Ovary (tissue), 9 donors: ENCODE measurements around the gene TNRC6C. TPM values are rescaled to one million over a fixed set of nuclear protein-coding genes. Genes with fewer than 3 reads are reported as not detected.
"Not testable (repeated sequence)": the region's sequence is repeated elsewhere in the genome, so short reads cannot be mapped to it uniquely, and the experiment has no call there.

Experiments
- DNase-seq, 5 donors: peaks; one replicate each; pipeline ENCODE4 v3.0.0-alpha.2; 2019 to 2020
- H3K27ac ChIP-seq, 2 donors: fragments of 200-600 bp; one replicate each; pipeline versions ENCODE4 v1.5.1 to v1.8.0; 2019 to 2022
- H3K27me3 ChIP-seq: fragments of 200-600 bp; one replicate; pipeline ENCODE4 v1.8.0; 2022
- H3K36me3 ChIP-seq: fragments of 200-600 bp; sonication (generic); one replicate; pipeline ENCODE4 v1.5.1; 2019
- H3K4me1 ChIP-seq: one replicate; pipeline ENCODE4 v1.8.1; 2013; ENCODE audit warnings: mild to moderate bottlenecking, moderate library complexity; ENCODE audit not compliant: insufficient read depth
- H3K4me3 ChIP-seq: fragments of 200-600 bp; sonication (generic); one replicate; pipeline ENCODE4 v1.5.1; 2017
- H3K9me3 ChIP-seq, 2 donors: fragments of 200-600 bp in 1 of 2; sonication (generic) in 1 of 2; one replicate each; pipeline versions ENCODE4 v1.5.1 to v1.8.1; 2013 to 2019; ENCODE audit warnings: mild to moderate bottlenecking in 1 of 2, moderate library complexity in 1 of 2
- CTCF ChIP-seq, 3 donors: fragments of 450-650 bp in 2 of 3; fragments of 200-600 bp in 1 of 3; IDR thresholded peaks; one replicate each; pipeline versions ENCODE4 v1.5.1 to v1.8.0; 2016 to 2022; ENCODE audit warnings: antibody characterized with exemption in 3 of 3, mild to moderate bottlenecking in 1 of 3
- EP300 ChIP-seq: sonication (generic); formaldehyde crosslinking; IDR thresholded peaks from one replicate; pipeline ENCODE4 v1.6.1; 2017; ENCODE audit warnings: antibody characterized with exemption
- POLR2A ChIP-seq: fragments of 450-650 bp; IDR thresholded peaks from one replicate; pipeline ENCODE4 v1.6.1; 2017; ENCODE audit warnings: antibody characterized with exemption, mild to moderate bottlenecking, moderate library complexity
- WGBS, 3 donors: extraction: QIAGEN DNeasy Blood & Tissue Kit in 1 of 3; methylation state at CpG; one replicate each; pipeline versions ENCODE4 v1.1.5 to v1.1.7; 2013 to 2017; 5-methylcytosine and 5-hydroxymethylcytosine counted together
- intact Hi-C, 4 donors: fragments of 100-400 bp; cut with DNase I; formaldehyde crosslinking; loops; one replicate each; pipeline versions ENCODE4 v1.11.0 to v1.15.1; 2022 to 2023
- polyA plus RNA-seq, 2 donors: library from polyadenylated mRNA; stranded (reverse); fragments of 200-250 nt in 1 of 2; fragments of 350-450 nt in 1 of 2; fragmentation: Illumina TruSeq in 1 of 2; extraction: RNeasy Lipid Tissue Mini Kit (QIAGEN cat#74804) in 1 of 2; gene quantifications; one replicate each; pipeline ENCODE4 v1.2.3, GENCODE V29; 2013 to 2014
- total RNA-seq, 7 donors: library from RNA; depleted of rRNA in 2 of 7; stranded (reverse); fragments of >200 nt in 2 of 7; fragmentation: NEBNext Ultra II Directional in 3 of 7; extraction: Animal tissue kit (Norgen Biotek cat#: 25700) in 3 of 7; gene quantifications; one replicate each; pipeline versions ENCODE4 v1.1.0 to v1.2.4, GENCODE V29; 2016 to 2023
- donor health status: DM: no; HTN: no; CAD: no; lungs with moderate emphysema.
- donor health status: DM: no; HTN: no; CAD: no.
- donor health status: Bipolar disorder and iron deficiency.
- donor health status: DM: yes; HTN: yes; CAD: no.
- donor health status: DM: no; HTN: no; CAD: no.
- donor health status: DM: yes; HTN: yes; CAD: no.

TNRC6C gene
- total and polyA plus RNA-seq, 9 donors = 8.7 to 45.3 (median 32.5) TPM

GRCh38 chr17:78058001-78058400 lies 99.5 kb downstream of the TNRC6C start:
- no peaks in the 10 kb centered on the region for H3K36me3 ChIP-seq
- WGBS, 3 donors = 69 to 75% (median 69%) methylated on average over 6 of the region's 6 CpGs
- H3K4me3 ChIP-seq = no peak overlapping the region
- no peak overlapping the region for H3K27ac ChIP-seq
- intact Hi-C loops = no loop called here
- no peak for TF ChIP-seq POLR2A
- no peak for TF ChIP-seq EP300
- no peak for TF ChIP-seq CTCF (IDR thresholded peaks at IDR 0.05)
- no peaks in the 10 kb centered on the region for H3K27me3 ChIP-seq
- peaks cover 2% of the 10 kb centered on the region for H3K4me1 ChIP-seq
- no peaks in the 10 kb centered on the region for H3K9me3 ChIP-seq
- DNase-seq = no peak

DNA sequence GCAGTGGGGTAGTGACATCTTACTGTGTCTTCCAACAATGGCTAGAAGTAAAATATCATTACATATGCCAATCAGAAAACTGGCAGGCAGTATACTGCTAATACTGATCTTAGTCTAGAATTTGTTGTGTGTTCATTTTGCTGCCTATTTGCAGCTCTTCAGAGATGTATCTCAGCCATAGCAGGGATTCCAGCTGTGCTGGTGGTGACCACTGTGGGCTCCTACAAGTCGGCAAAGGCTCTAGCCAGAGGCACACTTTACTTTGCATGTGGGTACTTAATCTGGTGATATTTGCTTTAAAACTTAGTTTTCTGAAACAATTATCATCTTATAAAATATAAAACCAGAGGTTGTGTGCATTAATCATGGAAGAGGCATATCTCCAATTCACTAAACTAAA lies 100.1 kb downstream of the TNRC6C start:
- 62 to 76% (median 75%) methylated on average over 1 of the region's 1 CpG for WGBS, 3 donors
- intact Hi-C loops = no loop called here
- Histone ChIP-seq H3K4me3 (no peak overlapping the region), H3K27me3 (no peaks in the 10 kb centered on the region), H3K27ac (no peak overlapping the region), H3K36me3 (no peaks in the 10 kb centered on the region), H3K4me1 (peaks cover 2% of the 10 kb centered on the region), H3K9me3 (no peaks in the 10 kb centered on the region)
- TF ChIP-seq POLR2A (no peak), EP300 (no peak), CTCF (IDR thresholded peaks at IDR 0.05) (no peak)
- no peak for DNase-seq

DNA sequence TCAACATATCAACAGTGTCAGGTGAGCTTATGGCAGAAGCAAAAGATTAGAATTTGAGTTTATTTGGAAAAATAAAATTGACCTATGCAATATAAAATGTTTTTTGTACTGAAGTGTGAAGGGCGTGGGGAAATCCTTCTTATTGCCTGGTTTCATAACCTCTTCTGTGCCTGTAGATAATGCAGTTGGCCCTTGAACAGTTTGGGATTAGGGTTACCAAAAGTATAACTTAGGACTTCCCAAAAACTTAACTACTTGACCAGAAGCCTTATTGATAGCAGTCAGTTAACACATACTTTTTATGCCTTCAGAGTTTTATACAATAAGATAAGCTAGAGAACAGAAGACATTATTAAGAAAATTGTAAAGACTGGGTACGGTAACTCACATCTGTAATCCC lies 104.1 kb downstream of the TNRC6C start:
- no peak for TF ChIP-seq EP300
- no peak for TF ChIP-seq CTCF (IDR thresholded peaks at IDR 0.05)
- no peak for TF ChIP-seq POLR2A
- Histone ChIP-seq H3K36me3 (no peaks in the 10 kb centered on the region), H3K9me3 (no peaks in the 10 kb centered on the region), H3K4me1 (no peaks in the 10 kb centered on the region), H3K27ac (no peak overlapping the region), H3K4me3 (no peak overlapping the region), H3K27me3 (no peaks in the 10 kb centered on the region)
- intact Hi-C loops = no loop called here
- no peak for DNase-seq
- WGBS, 3 donors = 94 to 99% (median 95%) methylated on average over 2 of the region's 2 CpGs

- no peaks in the 10 kb centered on the region for H3K9me3 ChIP-seq
- no peaks in the 10 kb centered on the region for H3K4me1 ChIP-seq
- H3K36me3 ChIP-seq = no peaks in the 10 kb centered on the region
- H3K27ac ChIP-seq = no peak overlapping the region
- no peak overlapping the region for H3K4me3 ChIP-seq
- intact Hi-C loops = no loop called here
- no peaks in the 10 kb centered on the region for H3K27me3 ChIP-seq
- no peak for DNase-seq
- TF ChIP-seq EP300 (no peak), CTCF (IDR thresholded peaks at IDR 0.05) (no peak)
Observed at GRCh38 chr17:78063489-78063888, 105.0 kb downstream of the TNRC6C start.

DNA sequence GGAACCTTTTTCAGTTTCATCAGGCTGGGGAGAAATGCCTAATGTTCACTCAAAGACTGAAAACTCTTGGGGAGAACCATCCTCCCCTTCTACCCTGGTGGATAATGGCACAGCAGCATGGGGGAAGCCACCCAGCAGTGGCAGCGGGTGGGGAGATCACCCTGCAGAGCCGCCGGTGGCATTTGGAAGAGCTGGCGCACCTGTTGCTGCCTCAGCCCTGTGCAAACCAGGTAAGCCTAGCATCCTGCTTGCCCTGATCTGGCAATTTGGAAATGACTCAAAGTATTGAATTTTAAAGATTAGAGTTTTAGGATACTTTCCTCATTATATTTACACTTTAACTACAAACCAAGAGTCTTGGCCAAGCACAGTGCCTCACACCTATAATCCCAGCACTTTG lies 106.2 kb downstream of the TNRC6C start:
- no peaks in the 10 kb centered on the region for H3K4me1 ChIP-seq
- intact Hi-C loops = no loop called here
- TF ChIP-seq EP300 (no peak), CTCF (IDR thresholded peaks at IDR 0.05) (no peak), POLR2A (no peak)
- H3K4me3 ChIP-seq = no peak overlapping the region
- H3K27ac ChIP-seq = no peak overlapping the region
- no peaks in the 10 kb centered on the region for H3K9me3 ChIP-seq
- no peaks in the 10 kb centered on the region for H3K36me3 ChIP-seq
- H3K27me3 ChIP-seq = no peaks in the 10 kb centered on the region
- DNase-seq = no peak
- WGBS, 3 donors = 94 to 98% (median 97%) methylated on average over 4 of the region's 4 CpGs

- H3K9me3 ChIP-seq, intact Hi-C loops, H3K4me3 ChIP-seq, DNase-seq, H3K27ac ChIP-seq, H3K36me3 ChIP-seq, H3K4me1 ChIP-seq, H3K27me3 ChIP-seq: not testable (repeated sequence)
- 97 to 99% (median 98%) methylated on average over 4 of the region's 4 CpGs for WGBS, 3 donors
Observed at GRCh38 chr17:78066976-78067375, 108.5 kb downstream of the TNRC6C start.
